ENCODE measurements around the gene BLOC1S3. TPM values are rescaled to one million over a fixed set of nuclear protein-coding genes. Genes with fewer than 3 reads are reported as not detected.
"Not testable (repeated sequence)": the region's sequence is repeated elsewhere in the genome, so short reads cannot be mapped to it uniquely, and the experiment has no call there.

BLOC1S3 gene
- total RNA-seq, 1 donor from 2014 or later = 8.0 TPM

- no peaks in the 10 kb centered on the region for H3K36me3 Mint-ChIP-seq
- H3K27ac Mint-ChIP-seq = no peak overlapping the region
- H3K27me3 Mint-ChIP-seq (ENCODE audit: low read depth) = peaks cover 61% of the 10 kb centered on the region
- H3K9me3 Mint-ChIP-seq = no peaks in the 10 kb centered on the region
- peaks cover 9% of the 10 kb centered on the region for H3K4me1 Mint-ChIP-seq
- no peak for TF ChIP-seq CTCF (IDR thresholded peaks at IDR 0.05; ENCODE audit: unreplicated experiment)
- DNase-seq (ENCODE audit: low spot score in 2 of 2, unreplicated experiment in 2 of 2) = no peak
- no peak overlapping the region for H3K4me3 Mint-ChIP-seq
These were observed 44.1 kb downstream of the BLOC1S3 start for GRCh38 chr19:45222724-45223123.

- Mint-ChIP-seq H3K4me3 (no peak overlapping the region), H3K27ac (no peak overlapping the region), H3K27me3 (ENCODE audit: low read depth) (peaks cover 54% of the 10 kb centered on the region), H3K36me3 (no peaks in the 10 kb centered on the region), H3K9me3 (no peaks in the 10 kb centered on the region), H3K4me1 (peaks cover 4% of the 10 kb centered on the region)
- TF ChIP-seq CTCF (IDR thresholded peaks at IDR 0.05; ENCODE audit: unreplicated experiment) = no peak
- DNase-seq (ENCODE audit: low spot score in 2 of 2, unreplicated experiment in 2 of 2) = no peak
These were observed 45.3 kb downstream of the BLOC1S3 start for GRCh38 chr19:45223879-45224278.

GRCh38 chr19:45224645-45225044 is 46.1 kb downstream of the BLOC1S3 start:
- Mint-ChIP-seq H3K27ac (no peak overlapping the region), H3K9me3 (no peaks in the 10 kb centered on the region), H3K4me1 (peaks cover under 1% of the 10 kb centered on the region), H3K27me3 (ENCODE audit: low read depth) (peaks cover 51% of the 10 kb centered on the region), H3K36me3 (no peaks in the 10 kb centered on the region), H3K4me3 (no peak overlapping the region)
- TF ChIP-seq CTCF (IDR thresholded peaks at IDR 0.05; ENCODE audit: unreplicated experiment) = no peak
- DNase-seq (ENCODE audit: low spot score in 2 of 2, unreplicated experiment in 2 of 2) = no peak

DNA sequence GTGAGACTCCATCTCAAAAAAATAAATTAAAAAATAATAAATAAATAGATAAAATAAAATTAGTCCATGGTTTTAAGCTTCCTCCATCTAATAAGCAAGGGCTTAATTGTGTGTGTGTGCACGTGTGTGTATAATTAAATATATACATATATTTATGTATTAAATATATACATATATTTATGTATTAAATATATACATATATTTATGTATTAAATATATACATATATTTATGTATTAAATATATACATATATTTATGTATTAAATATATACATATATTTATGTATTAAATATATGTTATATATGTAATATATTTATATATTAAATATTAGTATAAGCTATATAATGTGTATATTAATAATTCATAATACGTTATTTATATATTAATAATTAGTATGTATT is 50.5 kb downstream of the BLOC1S3 start:
- peaks cover 47% of the 10 kb centered on the region for H3K27me3 Mint-ChIP-seq (ENCODE audit: low read depth)
- not testable (repeated sequence) for H3K9me3 Mint-ChIP-seq; H3K4me3 Mint-ChIP-seq; H3K27ac Mint-ChIP-seq; H3K36me3 Mint-ChIP-seq; DNase-seq (ENCODE audit: low spot score in 2 of 2, unreplicated experiment in 2 of 2); H3K4me1 Mint-ChIP-seq

Other genes with a start within 250 kb of the BLOC1S3 start
- gene APOC4, start 236.5 kb upstream of the BLOC1S3 start, total RNA-seq = not detected in 3 replicates
- not detected in 3 replicates for gene APOC2, start 232.7 kb upstream of the BLOC1S3 start, total RNA-seq
- gene CLPTM1, start 223.4 kb upstream of the BLOC1S3 start, total RNA-seq = 85.6 to 89.6 TPM (median 85.6 TPM) in 3 replicates
- gene RELB, start 177.3 kb upstream of the BLOC1S3 start, total RNA-seq = 18.5 to 20.8 TPM (median 18.7 TPM) in 3 replicates
- 132 to 133 TPM (median 133 TPM) in 3 replicates for gene CLASRP, start 139.7 kb upstream of the BLOC1S3 start, total RNA-seq
- 0.99 to 1.1 TPM (median 1.1 TPM) in 3 replicates for gene ZNF296, start 102.3 kb upstream of the BLOC1S3 start, total RNA-seq
- 24.2 to 27.5 TPM (median 24.4 TPM) in 3 replicates for gene GEMIN7, start 99.5 kb upstream of the BLOC1S3 start, total RNA-seq
- 36.2 to 40.7 TPM (median 38.9 TPM) in 3 replicates for gene PPP1R37, start 85.6 kb upstream of the BLOC1S3 start, total RNA-seq
- gene NKPD1, start 17.8 kb upstream of the BLOC1S3 start, total RNA-seq = 0.54 to 1.1 TPM (median 0.71 TPM) in 3 replicates
- 42.8 to 48.0 TPM (median 46.7 TPM) in 3 replicates for gene TRAPPC6A, start 547 bp upstream of the BLOC1S3 start, total RNA-seq
- gene EXOC3L2, start 66.6 kb downstream of the BLOC1S3 start, total RNA-seq = 1.4 to 1.7 TPM (median 1.6 TPM) in 3 replicates
- gene MARK4, start 72.5 kb downstream of the BLOC1S3 start, total RNA-seq = 58.6 to 64.9 TPM (median 63.7 TPM) in 3 replicates
- gene CKM, start 144.1 kb downstream of the BLOC1S3 start, total RNA-seq = not detected in 3 replicates
- 6.4 to 8.0 TPM (median 6.9 TPM) in 3 replicates for gene KLC3, start 162.0 kb downstream of the BLOC1S3 start, total RNA-seq
- 62.7 to 64.4 TPM (median 64.1 TPM) in 3 replicates for gene ERCC2, start 191.8 kb downstream of the BLOC1S3 start, total RNA-seq
- 58.0 to 64.0 TPM (median 58.7 TPM) in 3 replicates for gene PPP1R13L, start 226.3 kb downstream of the BLOC1S3 start, total RNA-seq
- gene POLR1G, start 227.9 kb downstream of the BLOC1S3 start, total RNA-seq = 6.7 to 7.5 TPM (median 6.7 TPM) in 3 replicates
- 92.8 to 100 TPM (median 96.4 TPM) in 3 replicates for gene ERCC1, start 245.1 kb downstream of the BLOC1S3 start, total RNA-seq

All from mesothelial cell of epicardium (in vitro differentiated cells).